ENCODE measurements around the gene AGAP1. TPM values are rescaled to one million over a fixed set of nuclear protein-coding genes. Genes with fewer than 3 reads are reported as not detected.

Gene AGAP1
- total RNA-seq, 4 donors from 2014 or later, result 5.3 to 30.6 (median 19.2) TPM

- Histone ChIP-seq H3K9me3 (no peaks in the 10 kb centered on the region), H3K4me1 (peaks cover 0 to 4% of the 10 kb centered on the region in 2 donors), H3K36me3 (no peaks in the 10 kb centered on the region), H3K4me3 (no peak overlapping the region), H3K27me3 (no peaks in the 10 kb centered on the region), H3K27ac (no peak overlapping the region)
- no peak for DNase-seq
- intact Hi-C loops (cut with DNase I; ENCODE audit: low total_unique reads), result loop anchor here (5.0 to 10.0 kb wide), 2 partner anchors 150 to 462 kb away; no protein-coding TSS in a partner anchor
- TF ChIP-seq POLR2A (IDR thresholded peaks at IDR 0.05), result no peak
- TF ChIP-seq CTCF (IDR thresholded peaks at IDR 0.05), result no peak
These were observed 103.3 kb downstream of the AGAP1 start for GRCh38 chr2:235597081-235597615.

GRCh38 chr2:235598026-235598425, 104.2 kb downstream of the AGAP1 start:
- H3K4me3 ChIP-seq, result no peak overlapping the region
- no peak for DNase-seq
- no peak overlapping the region for H3K27ac ChIP-seq
- intact Hi-C loops (cut with DNase I; ENCODE audit: low total_unique reads), result loop anchor here (5.0 to 10.0 kb wide), 2 partner anchors 149 to 463 kb away; no protein-coding TSS in a partner anchor
- peaks cover 0 to 4% of the 10 kb centered on the region in 2 donors for H3K4me1 ChIP-seq
- no peaks in the 10 kb centered on the region for H3K27me3 ChIP-seq
- TF ChIP-seq POLR2A (IDR thresholded peaks at IDR 0.05) (no peak), CTCF (IDR thresholded peaks at IDR 0.05) (no peak)
- no peaks in the 10 kb centered on the region for H3K9me3 ChIP-seq
- H3K36me3 ChIP-seq, result no peaks in the 10 kb centered on the region

- intact Hi-C loops (cut with DNase I; ENCODE audit: low total_unique reads), result loop anchor here (5.0 to 10.0 kb wide), 2 partner anchors 148 to 464 kb away; no protein-coding TSS in a partner anchor
- DNase-seq, result no peak
- peaks cover 0 to 4% of the 10 kb centered on the region in 2 donors for H3K4me1 ChIP-seq
- no peaks in the 10 kb centered on the region for H3K36me3 ChIP-seq
- H3K9me3 ChIP-seq, result no peaks in the 10 kb centered on the region
- H3K27ac ChIP-seq, result no peak overlapping the region
- H3K27me3 ChIP-seq, result no peaks in the 10 kb centered on the region
- no peak for TF ChIP-seq POLR2A (IDR thresholded peaks at IDR 0.05)
- H3K4me3 ChIP-seq, result no peak overlapping the region
These were observed 105.0 kb downstream of the AGAP1 start for GRCh38 chr2:235598532-235599531.

- no peak for TF ChIP-seq CTCF (IDR thresholded peaks at IDR 0.05)
- intact Hi-C loops (cut with DNase I; ENCODE audit: low total_unique reads), result loop anchor here (5.0 to 10.0 kb wide), 2 partner anchors 148 to 465 kb away; no protein-coding TSS in a partner anchor
- H3K27ac ChIP-seq, result no peak overlapping the region
These were observed 105.9 kb downstream of the AGAP1 start for GRCh38 chr2:235599596-235600338.

GRCh38 chr2:235600406-235600805, 106.6 kb downstream of the AGAP1 start:
- no peak for DNase-seq
- TF ChIP-seq CTCF (IDR thresholded peaks at IDR 0.05) (no peak), POLR2A (IDR thresholded peaks at IDR 0.05) (no peak)
- Histone ChIP-seq H3K9me3 (no peaks in the 10 kb centered on the region), H3K27me3 (no peaks in the 10 kb centered on the region), H3K36me3 (no peaks in the 10 kb centered on the region), H3K4me1 (peaks cover 0 to 2% of the 10 kb centered on the region in 2 donors), H3K27ac (no peak overlapping the region), H3K4me3 (no peak overlapping the region)
- intact Hi-C loops (cut with DNase I; ENCODE audit: low total_unique reads), result no loop called here

More at GRCh38 chr2:235599596-235600338, 105.9 kb downstream of the AGAP1 start:
- Histone ChIP-seq H3K27me3 (no peaks in the 10 kb centered on the region), H3K36me3 (no peaks in the 10 kb centered on the region), H3K4me1 (peaks cover 0 to 4% of the 10 kb centered on the region in 2 donors), H3K4me3 (no peak overlapping the region), H3K9me3 (no peaks in the 10 kb centered on the region)
- no peak for DNase-seq

All from uterus (tissue), 4 donors.